Activated naive CD8-positive, alpha-beta T cell treated with anti-CD3 and anti-CD28 coated beads for 36 hours (primary cell): ENCODE measurements around the gene PARPBP. TPM values are rescaled to one million over a fixed set of nuclear protein-coding genes. Genes with fewer than 3 reads are reported as not detected.
"Not testable (repeated sequence)": the region's sequence is repeated elsewhere in the genome, so short reads cannot be mapped to it uniquely, and the experiment has no call there.

Experiments
- DNase-seq: peaks from one replicate; pipeline ENCODE4 v3.0.0; 2021
- H3K27ac Mint-ChIP-seq: one replicate; pipeline ENCODE4 v1.8.0; 2022; ENCODE audit warnings: mild to moderate bottlenecking, moderate library complexity, mixed read lengths
- H3K27me3 Mint-ChIP-seq: one replicate; pipeline ENCODE4 v1.8.0; 2022; ENCODE audit warnings: mild to moderate bottlenecking, mixed read lengths
- H3K36me3 Mint-ChIP-seq: one replicate; pipeline ENCODE4 v1.8.0; 2021; ENCODE audit warnings: mild to moderate bottlenecking, mixed read lengths
- H3K4me1 Mint-ChIP-seq: one replicate; pipeline ENCODE4 v1.8.0; 2021; ENCODE audit warnings: mixed read lengths
- H3K4me3 Mint-ChIP-seq: one replicate; pipeline ENCODE4 v1.8.0; 2022; ENCODE audit warnings: mild to moderate bottlenecking, moderate library complexity, mixed read lengths
- H3K9me3 Mint-ChIP-seq: one replicate; pipeline ENCODE4 v1.8.0; 2022; ENCODE audit warnings: mixed read lengths
- total RNA-seq, 2 experiments: library from RNA; stranded (reverse); gene quantifications; one replicate each; pipeline ENCODE4 v1.2.3, GENCODE V29; 2021

Gene PARPBP
- total RNA-seq, 2 experiments from 2014 or later: 23.8 to 26.3 TPM

- H3K4me1 Mint-ChIP-seq: no peaks in the 10 kb centered on the region
- no peaks in the 10 kb centered on the region for H3K27me3 Mint-ChIP-seq
- DNase-seq: no peak
- H3K9me3 Mint-ChIP-seq: no peaks in the 10 kb centered on the region
- H3K27ac Mint-ChIP-seq: no peak overlapping the region
- H3K4me3 Mint-ChIP-seq: no peak overlapping the region
- H3K36me3 Mint-ChIP-seq: peaks cover 5% of the 10 kb centered on the region
Observed at GRCh38 chr12:102174761-102175160, 54.8 kb downstream of the PARPBP start.

GRCh38 chr12:102182635-102183034 is 62.7 kb downstream of the PARPBP start:
- DNase-seq: no peak
- no peak overlapping the region for H3K4me3 Mint-ChIP-seq
- H3K4me1 Mint-ChIP-seq: no peaks in the 10 kb centered on the region
- H3K27me3 Mint-ChIP-seq: no peaks in the 10 kb centered on the region
- H3K36me3 Mint-ChIP-seq: peaks cover 7% of the 10 kb centered on the region
- no peak overlapping the region for H3K27ac Mint-ChIP-seq
- no peaks in the 10 kb centered on the region for H3K9me3 Mint-ChIP-seq

GRCh38 chr12:102195826-102196225 is 75.8 kb downstream of the PARPBP start:
- Mint-ChIP-seq H3K27me3 (no peaks in the 10 kb centered on the region), H3K4me3 (no peak overlapping the region), H3K27ac (no peak overlapping the region), H3K36me3 (peaks cover 5% of the 10 kb centered on the region), H3K9me3 (no peaks in the 10 kb centered on the region), H3K4me1 (peaks cover 9% of the 10 kb centered on the region)
- no peak for DNase-seq

- peak within 1 kb of the TSS; percentile 51 for H3K27ac Mint-ChIP-seq
- H3K36me3 Mint-ChIP-seq: peaks cover 11% of the 10 kb centered on the region
- no peak within 1 kb of the TSS for H3K4me3 Mint-ChIP-seq
- peaks cover 8% of the 10 kb centered on the region for H3K4me1 Mint-ChIP-seq
- H3K9me3 Mint-ChIP-seq: no peaks in the 10 kb centered on the region
- no peaks in the 10 kb centered on the region for H3K27me3 Mint-ChIP-seq
- DNase-seq: no peak
Observed at GRCh38 chr12:102197789-102198188, 77.8 kb downstream of the PARPBP start, which contains the start of gene PMCH. Gene PMCH (minus strand): TSS chr12:102197833. CDS start chr12:102197770, 63 bp downstream.

- Mint-ChIP-seq H3K36me3 (peaks cover 30% of the 10 kb centered on the region), H3K27me3 (no peaks in the 10 kb centered on the region), H3K4me3 (no peak overlapping the region), H3K27ac (no peak overlapping the region), H3K4me1 (peaks cover 11% of the 10 kb centered on the region), H3K9me3 (peaks cover 7% of the 10 kb centered on the region)
- DNase-seq: no peak
Observed at GRCh38 chr12:102201436-102202061, 81.6 kb downstream of the PARPBP start.

GRCh38 chr12:102202556-102202955 is 82.6 kb downstream of the PARPBP start:
- no peak for DNase-seq
- no peaks in the 10 kb centered on the region for H3K27me3 Mint-ChIP-seq
- no peak overlapping the region for H3K27ac Mint-ChIP-seq
- no peak overlapping the region for H3K4me3 Mint-ChIP-seq
- peaks cover 35% of the 10 kb centered on the region for H3K36me3 Mint-ChIP-seq
- peaks cover 4% of the 10 kb centered on the region for H3K4me1 Mint-ChIP-seq
- H3K9me3 Mint-ChIP-seq: peaks cover 11% of the 10 kb centered on the region

GRCh38 chr12:102204025-102204424 is 84.0 kb downstream of the PARPBP start:
- Mint-ChIP-seq H3K9me3 (peaks cover 23% of the 10 kb centered on the region), H3K4me1 (peaks cover 3% of the 10 kb centered on the region), H3K4me3 (no peak overlapping the region), H3K27me3 (no peaks in the 10 kb centered on the region), H3K27ac (no peak overlapping the region), H3K36me3 (peaks cover 46% of the 10 kb centered on the region)
- DNase-seq: no peak

GRCh38 chr12:102215992-102216691 is 96.2 kb downstream of the PARPBP start:
- no peaks in the 10 kb centered on the region for H3K36me3 Mint-ChIP-seq
- no peak for DNase-seq
- no peaks in the 10 kb centered on the region for H3K4me1 Mint-ChIP-seq
- H3K4me3 Mint-ChIP-seq: no peak overlapping the region
- H3K27me3 Mint-ChIP-seq: no peaks in the 10 kb centered on the region
- H3K9me3 Mint-ChIP-seq: no peaks in the 10 kb centered on the region
- no peak overlapping the region for H3K27ac Mint-ChIP-seq

GRCh38 chr12:102220736-102221135 is 100.8 kb downstream of the PARPBP start:
- Mint-ChIP-seq H3K4me1 (no peaks in the 10 kb centered on the region), H3K27me3 (no peaks in the 10 kb centered on the region), H3K36me3 (no peaks in the 10 kb centered on the region), H3K27ac (no peak overlapping the region), H3K4me3 (no peak overlapping the region), H3K9me3 (no peaks in the 10 kb centered on the region)
- no peak for DNase-seq

- no peaks in the 10 kb centered on the region for H3K36me3 Mint-ChIP-seq
- H3K27ac Mint-ChIP-seq: no peak overlapping the region
- no peaks in the 10 kb centered on the region for H3K4me1 Mint-ChIP-seq
- DNase-seq: no peak
- H3K27me3 Mint-ChIP-seq: peaks cover 16% of the 10 kb centered on the region
- H3K9me3 Mint-ChIP-seq: no peaks in the 10 kb centered on the region
- H3K4me3 Mint-ChIP-seq: no peak overlapping the region
Observed at GRCh38 chr12:102227954-102228353, 108.0 kb downstream of the PARPBP start.

- Mint-ChIP-seq H3K36me3 (no peaks in the 10 kb centered on the region), H3K4me3 (no peak overlapping the region), H3K27ac (no peak overlapping the region), H3K27me3 (peaks cover 16% of the 10 kb centered on the region), H3K4me1 (no peaks in the 10 kb centered on the region), H3K9me3 (no peaks in the 10 kb centered on the region)
- no peak for DNase-seq
Observed at GRCh38 chr12:102232036-102232435, 112.1 kb downstream of the PARPBP start.

- H3K4me3 Mint-ChIP-seq: no peak overlapping the region
- no peak for DNase-seq
- H3K27ac Mint-ChIP-seq: no peak overlapping the region
- H3K27me3 Mint-ChIP-seq: peaks cover 16% of the 10 kb centered on the region
- no peaks in the 10 kb centered on the region for H3K4me1 Mint-ChIP-seq
- H3K9me3 Mint-ChIP-seq: no peaks in the 10 kb centered on the region
- no peaks in the 10 kb centered on the region for H3K36me3 Mint-ChIP-seq
Observed at GRCh38 chr12:102232446-102232845, 112.5 kb downstream of the PARPBP start.

- DNase-seq: no peak
- no peaks in the 10 kb centered on the region for H3K36me3 Mint-ChIP-seq
- H3K27ac Mint-ChIP-seq: no peak overlapping the region
- H3K4me3 Mint-ChIP-seq: no peak overlapping the region
- no peaks in the 10 kb centered on the region for H3K9me3 Mint-ChIP-seq
- H3K4me1 Mint-ChIP-seq: no peaks in the 10 kb centered on the region
- peaks cover 20% of the 10 kb centered on the region for H3K27me3 Mint-ChIP-seq
Observed at GRCh38 chr12:102234599-102234998, 114.6 kb downstream of the PARPBP start.

- not testable (repeated sequence) for H3K4me3 Mint-ChIP-seq, H3K9me3 Mint-ChIP-seq, H3K27ac Mint-ChIP-seq, H3K4me1 Mint-ChIP-seq, DNase-seq, H3K36me3 Mint-ChIP-seq, H3K27me3 Mint-ChIP-seq
Observed at GRCh38 chr12:102240859-102241258, 120.9 kb downstream of the PARPBP start.
